HG03469 (cell line): ENCODE data around the gene YIF1A.
"Not testable (repeated sequence)": the region's sequence is repeated elsewhere in the genome, so short reads cannot be mapped to it uniquely, and the experiment has no call there.

ENCODE experiments used
- ATAC-seq: cut with Tn5 transposase; IDR thresholded peaks from one replicate; pipeline ENCODE4 v1.9.1; 2021; ENCODE audit warnings: mild to moderate bottlenecking, moderate library complexity, moderate number of reproducible peaks; ENCODE audit not compliant: unreplicated experiment

The YIF1A gene

GRCh38 chr11:66272596-66272995, 16.3 kb downstream of the YIF1A start:
- ATAC-seq: no peak

- ATAC-seq: no peak
Measured at GRCh38 chr11:66271816-66272215, 17.1 kb downstream of the YIF1A start.

GRCh38 chr11:66268952-66269905, 19.7 kb downstream of the YIF1A start:
- ATAC-seq: no peak

- ATAC-seq: peak; percentile 66
Measured at GRCh38 chr11:66268244-66268951, 20.5 kb downstream of the YIF1A start, which contains the start of gene RAB1B. Gene RAB1B, plus strand, starts transcription at chr11:66268639. Its CDS starts 41 bp downstream, at chr11:66268680.

GRCh38 chr11:66267379-66268243, 21.3 kb downstream of the YIF1A start:
- ATAC-seq: peak; percentile 28

- ATAC-seq: no peak
Measured at GRCh38 chr11:66267039-66267378, 21.9 kb downstream of the YIF1A start.

- ATAC-seq: no peak
Measured at GRCh38 chr11:66266378-66267038, 22.4 kb downstream of the YIF1A start.

- no peak for ATAC-seq
Measured at GRCh38 chr11:66265531-66266377, 23.2 kb downstream of the YIF1A start.

GRCh38 chr11:66264914-66265313, 24.0 kb downstream of the YIF1A start:
- ATAC-seq: no peak

GRCh38 chr11:66264383-66264782, 24.6 kb downstream of the YIF1A start:
- no peak for ATAC-seq

- no peak for ATAC-seq
Measured at GRCh38 chr11:66263785-66264184, 25.2 kb downstream of the YIF1A start.

- ATAC-seq: no peak
Measured at GRCh38 chr11:66263231-66263630, 25.7 kb downstream of the YIF1A start.

GRCh38 chr11:66262696-66263095, 26.2 kb downstream of the YIF1A start:
- ATAC-seq: no peak

- ATAC-seq: no peak
Measured at GRCh38 chr11:66262191-66262590, 26.8 kb downstream of the YIF1A start.

GRCh38 chr11:66261578-66261977, 27.4 kb downstream of the YIF1A start:
- ATAC-seq: no peak

GRCh38 chr11:66259956-66260355, 29.0 kb downstream of the YIF1A start:
- no peak for ATAC-seq

GRCh38 chr11:66259225-66259624, 29.7 kb downstream of the YIF1A start:
- no peak for ATAC-seq

GRCh38 chr11:66258473-66258893, 30.5 kb downstream of the YIF1A start:
- ATAC-seq: peak; percentile 7

GRCh38 chr11:66253081-66253480, 35.9 kb downstream of the YIF1A start:
- not testable (repeated sequence) for ATAC-seq
